SK-N-SH treated with all-trans-retinoic acid at 6 μM for 48 hours (cell line): Measurements from ENCODE around the gene BICDL1.

Experiments
- ATAC-seq: fragments of 200-7000 bp; cut with Tn5 transposase; 3 replicates; pipeline ENCODE4 v1.9.1; 2020; ENCODE audit warnings: mild to moderate bottlenecking, moderate library complexity
- BACH2 ChIP-seq: fragments of 250-450 bp; sonication (Bioruptor Pico); IDR thresholded peaks from 2 replicates; pipeline ENCODE4 v1.9.0; 2021; ENCODE audit warnings: mild to moderate bottlenecking, borderline replicate concordance
- CSDC2 ChIP-seq: fragments of 250-450 bp; sonication (Bioruptor Pico); IDR thresholded peaks from 2 replicates; pipeline ENCODE4 v1.5.0; 2020; ENCODE audit warnings: mild to moderate bottlenecking, moderate library complexity
- CSRNP3 ChIP-seq: fragments of 250-450 bp; sonication (Bioruptor Pico); IDR thresholded peaks from 2 replicates; pipeline ENCODE4 v1.5.1; 2021; ENCODE audit warnings: mild to moderate bottlenecking, moderate library complexity
- ESRRG ChIP-seq: fragments of 250-450 bp; sonication (Bioruptor Pico); IDR thresholded peaks from 2 replicates; pipeline ENCODE4 v1.6.1; 2021; ENCODE audit warnings: mild to moderate bottlenecking
- GLIS3 ChIP-seq: fragments of 250-450 bp; sonication (Bioruptor Pico); IDR thresholded peaks from 2 replicates; pipeline ENCODE4 v1.5.0; 2020; ENCODE audit warnings: mild to moderate bottlenecking, moderate library complexity
- ISL1 ChIP-seq: fragments of 250-450 bp; sonication (Bioruptor Pico); IDR thresholded peaks from 2 replicates; pipeline ENCODE4 v2.1.2; 2022; ENCODE audit warnings: mild to moderate bottlenecking, moderate library complexity
- OSR1 ChIP-seq: fragments of 250-450 bp; sonication (Bioruptor Pico); IDR thresholded peaks from 2 replicates; pipeline ENCODE4 v1.8.0; 2022; ENCODE audit warnings: moderate library complexity, mild to moderate bottlenecking, inconsistent platforms
- PATZ1 ChIP-seq: fragments of 250-450 bp; sonication (Bioruptor Pico); IDR thresholded peaks from 2 replicates; pipeline ENCODE4 v1.8.0; 2020; ENCODE audit warnings: mild to moderate bottlenecking, moderate library complexity, borderline replicate concordance
- PPARA ChIP-seq: fragments of 250-450 bp; sonication (Bioruptor Pico); IDR thresholded peaks from 2 replicates; pipeline ENCODE4 v1.5.0; 2020; ENCODE audit warnings: mild to moderate bottlenecking, borderline replicate concordance
- RARB ChIP-seq: fragments of 250-450 bp; sonication (Bioruptor Pico); IDR thresholded peaks from 2 replicates; pipeline ENCODE4 v1.8.0; 2021; ENCODE audit warnings: mild to moderate bottlenecking, moderate library complexity
- SNAI2 ChIP-seq: fragments of 250-450 bp; sonication (Bioruptor Pico); IDR thresholded peaks from 2 replicates; pipeline ENCODE4 v1.5.0; 2020; ENCODE audit warnings: mild to moderate bottlenecking, moderate library complexity
- TCF4 ChIP-seq: fragments of 250-450 bp; sonication (Bioruptor Pico); IDR thresholded peaks from 2 replicates; pipeline ENCODE4 v1.8.0; 2021; ENCODE audit warnings: mild to moderate bottlenecking, moderate library complexity, borderline replicate concordance
- TOX ChIP-seq: fragments of 250-450 bp; sonication (Bioruptor Pico); IDR thresholded peaks from 2 replicates; pipeline ENCODE4 v1.8.0; 2021; ENCODE audit warnings: mild to moderate bottlenecking, moderate library complexity, borderline replicate concordance
- ZC3H10 ChIP-seq: fragments of 250-450 bp; sonication (Bioruptor Pico); IDR thresholded peaks from 2 replicates; pipeline ENCODE4 v1.5.1; 2021; ENCODE audit warnings: mild to moderate bottlenecking, moderate library complexity
- ZFP3 ChIP-seq: fragments of 250-450 bp; sonication (Bioruptor Pico); IDR thresholded peaks from 2 replicates; pipeline ENCODE4 v1.5.0; 2020; ENCODE audit warnings: mild to moderate bottlenecking, moderate library complexity
- ZFP30 ChIP-seq: fragments of 450-650 bp; formaldehyde crosslinking; IDR thresholded peaks from 2 replicates; pipeline ENCODE4 v1.5.0; 2022; ENCODE audit warnings: mild to moderate bottlenecking, moderate library complexity
- ZNF565 ChIP-seq: fragments of 450-650 bp; formaldehyde crosslinking; conservative IDR thresholded peaks from 2 replicates; pipeline ENCODE4 v1.5.0; 2020; ENCODE audit warnings: low read depth, mild to moderate bottlenecking, moderate library complexity
- ZNF70 ChIP-seq: fragments of 450-650 bp; formaldehyde crosslinking; IDR thresholded peaks from 2 replicates; pipeline ENCODE4 v1.5.0; 2020; ENCODE audit warnings: mild to moderate bottlenecking, moderate library complexity
- ZNF8 ChIP-seq: fragments of 450-650 bp; formaldehyde crosslinking; IDR thresholded peaks from 2 replicates; pipeline ENCODE4 v1.5.0; 2020; ENCODE audit warnings: mild to moderate bottlenecking, moderate library complexity
- TF ChIP-seq, protein P1 (sequence below): fragments of 250-450 bp; sonication (Bioruptor Pico); IDR thresholded peaks from 2 replicates; pipeline ENCODE4 v1.8.0; 2021; ENCODE audit warnings: low read depth, mild to moderate bottlenecking, moderate library complexity, borderline replicate concordance
- TF ChIP-seq, protein P2 (sequence below): fragments of 250-450 bp; sonication (Bioruptor Pico); IDR thresholded peaks from 2 replicates; pipeline ENCODE4 v1.5.1; 2020; ENCODE audit warnings: low read depth, mild to moderate bottlenecking, moderate library complexity

The BICDL1 gene

GRCh38 chr12:120093336-120093591 is 104.2 kb downstream of the BICDL1 start:
- peak; percentile 7; the same call in 1 of the 3 replicates for ATAC-seq
- no peak for TF ChIP-seq ZFP3 (CRISPR knock-in tag)
- no peak for TF ChIP-seq TOX (CRISPR knock-in tag)
- TF ChIP-seq ZNF8 (CRISPR knock-in tag), result no peak
- no peak for TF ChIP-seq ZFP30 (CRISPR knock-in tag)
- no peak for TF ChIP-seq CSRNP3 (CRISPR knock-in tag)
- no peak for TF ChIP-seq CSDC2
- no peak for TF ChIP-seq ZNF565 (CRISPR knock-in tag)
- TF ChIP-seq, protein P1, sequence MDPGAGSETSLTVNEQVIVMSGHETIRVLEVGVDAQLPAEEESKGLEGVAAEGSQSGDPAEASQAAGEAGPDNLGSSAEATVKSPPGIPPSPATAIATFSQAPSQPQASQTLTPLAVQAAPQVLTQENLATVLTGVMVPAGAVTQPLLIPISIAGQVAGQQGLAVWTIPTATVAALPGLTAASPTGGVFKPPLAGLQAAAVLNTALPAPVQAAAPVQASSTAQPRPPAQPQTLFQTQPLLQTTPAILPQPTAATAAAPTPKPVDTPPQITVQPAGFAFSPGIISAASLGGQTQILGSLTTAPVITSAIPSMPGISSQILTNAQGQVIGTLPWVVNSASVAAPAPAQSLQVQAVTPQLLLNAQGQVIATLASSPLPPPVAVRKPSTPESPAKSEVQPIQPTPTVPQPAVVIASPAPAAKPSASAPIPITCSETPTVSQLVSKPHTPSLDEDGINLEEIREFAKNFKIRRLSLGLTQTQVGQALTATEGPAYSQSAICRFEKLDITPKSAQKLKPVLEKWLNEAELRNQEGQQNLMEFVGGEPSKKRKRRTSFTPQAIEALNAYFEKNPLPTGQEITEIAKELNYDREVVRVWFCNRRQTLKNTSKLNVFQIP (CRISPR knock-in tag), result no peak
- TF ChIP-seq OSR1 (CRISPR knock-in tag), result no peak
- TF ChIP-seq ISL1 (CRISPR knock-in tag), result no peak
- TF ChIP-seq PATZ1, result no peak
- TF ChIP-seq, protein P2, sequence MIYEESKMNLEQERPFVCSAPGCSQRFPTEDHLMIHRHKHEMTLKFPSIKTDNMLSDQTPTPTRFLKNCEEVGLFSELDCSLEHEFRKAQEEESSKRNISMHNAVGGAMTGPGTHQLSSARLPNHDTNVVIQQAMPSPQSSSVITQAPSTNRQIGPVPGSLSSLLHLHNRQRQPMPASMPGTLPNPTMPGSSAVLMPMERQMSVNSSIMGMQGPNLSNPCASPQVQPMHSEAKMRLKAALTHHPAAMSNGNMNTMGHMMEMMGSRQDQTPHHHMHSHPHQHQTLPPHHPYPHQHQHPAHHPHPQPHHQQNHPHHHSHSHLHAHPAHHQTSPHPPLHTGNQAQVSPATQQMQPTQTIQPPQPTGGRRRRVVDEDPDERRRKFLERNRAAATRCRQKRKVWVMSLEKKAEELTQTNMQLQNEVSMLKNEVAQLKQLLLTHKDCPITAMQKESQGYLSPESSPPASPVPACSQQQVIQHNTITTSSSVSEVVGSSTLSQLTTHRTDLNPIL (CRISPR knock-in tag), result no peak
- TF ChIP-seq ESRRG, result no peak
- no peak for TF ChIP-seq PPARA (CRISPR knock-in tag)
- TF ChIP-seq RARB, result no peak

- peak; percentile 55 for ATAC-seq
- no peak for TF ChIP-seq PPARA (CRISPR knock-in tag)
- no peak for TF ChIP-seq CSRNP3 (CRISPR knock-in tag)
- no peak for TF ChIP-seq PATZ1
- TF ChIP-seq, protein P1 (CRISPR knock-in tag), result no peak
- TF ChIP-seq ZNF8 (CRISPR knock-in tag), result no peak
- TF ChIP-seq BACH2 (CRISPR knock-in tag), result no peak
- no peak for TF ChIP-seq GLIS3 (CRISPR knock-in tag)
- TF ChIP-seq ZC3H10 (CRISPR knock-in tag), result no peak
- TF ChIP-seq TCF4 (CRISPR knock-in tag), result peak; percentile 76
- no peak for TF ChIP-seq SNAI2 (CRISPR knock-in tag)
- TF ChIP-seq ISL1 (CRISPR knock-in tag), result no peak
- no peak for TF ChIP-seq RARB
- TF ChIP-seq, protein P2 (CRISPR knock-in tag), result no peak
- TF ChIP-seq ZNF70 (CRISPR knock-in tag), result 0 out of 2 replicates have a peak, but pooled peaks have one; percentile 37
- no peak for TF ChIP-seq ESRRG
Observed at GRCh38 chr12:120093592-120094355, 104.7 kb downstream of the BICDL1 start.
